T-cell (primary cell): Measurements from ENCODE around the gene GLOD4. TPM values are rescaled to one million over a fixed set of nuclear protein-coding genes. Genes with fewer than 3 reads are reported as not detected.
A peak's percentile ranks its signal among the peaks of the same experiment; 100 is the strongest.
"Not testable (repeated sequence)": the region's sequence is repeated elsewhere in the genome, so short reads cannot be mapped to it uniquely, and the experiment has no call there.

Experiments used
- ATAC-seq, 4 experiments: fragments of 200-7000 bp in 3 of 4; fragments of 150-1000 bp in 1 of 4; cut with Tn5 transposase; replicated peaks in 1 of 4; 1 replicate in 3 of 4; 2 replicates in 1 of 4; pipeline ENCODE4 v1.10.0; 2021; ENCODE audit warnings: moderate library complexity in 3 of 4, mild to moderate bottlenecking in 2 of 4, moderate number of reproducible peaks in 1 of 4
- CTCF ChIA-PET, 2 donors: fragments of 300-600 bp; sonication (Branson Sonifier 250); formaldehyde crosslinking; loops; one replicate each; lab custom pipeline; 2022; ENCODE audit warnings: antibody characterized with exemption in 2 of 2; lab: Charles Lee
- POLR2A ChIA-PET, 2 donors: fragments of 300-600 bp; sonication (Branson Sonifier 250); formaldehyde crosslinking; loops; one replicate each; lab custom pipeline; 2022; ENCODE audit warnings: antibody characterized with exemption in 2 of 2; lab: Charles Lee
- DNase-seq, 35 experiments: peaks; one replicate each; pipeline versions ENCODE4 v3.0.0 to v3.0.0-alpha.2; 2013 to 2023
- H3K27ac ChIP-seq: one replicate; pipeline ENCODE4 v1.5.1; 2013; ENCODE audit warnings: low read length
- H3K27me3 ChIP-seq, 2 experiments: replicated peaks in 1 of 2; 1 replicate in 1 of 2; 2 replicates in 1 of 2; pipeline versions ENCODE4 v1.6.1 to v1.7.0; 2013; ENCODE audit warnings: low read length in 1 of 2, mixed read lengths in 1 of 2; ENCODE audit not compliant: control insufficient read depth in 2 of 2, insufficient read depth in 2 of 2; ENCODE audit errors: extremely low read depth in 1 of 2
- H3K36me3 ChIP-seq, 2 donors: 1 replicate in 1 of 2; 2 replicates in 1 of 2; pipeline versions ENCODE4 v1.6.1 to v1.7.0; 2013; ENCODE audit warnings: low read length in 1 of 2; ENCODE audit not compliant: control insufficient read depth in 2 of 2, insufficient read depth in 1 of 2; ENCODE audit errors: extremely low read depth in 1 of 2
- H3K4me1 ChIP-seq, 2 experiments: 1 replicate in 1 of 2; 2 replicates in 1 of 2; pipeline versions ENCODE4 v1.6.1 to v1.7.0; 2013; ENCODE audit warnings: low read length in 2 of 2, mixed read lengths in 1 of 2; ENCODE audit not compliant: insufficient read depth in 2 of 2, control insufficient read depth in 1 of 2; ENCODE audit errors: extremely low read depth in 1 of 2
- H3K4me3 ChIP-seq, 2 donors: 1 replicate in 1 of 2; 2 replicates in 1 of 2; pipeline versions ENCODE4 v1.5.1 to v1.7.0; 2013; ENCODE audit warnings: mild to moderate bottlenecking in 2 of 2, low read length in 1 of 2, moderate library complexity in 1 of 2; ENCODE audit not compliant: control insufficient read depth in 1 of 2; ENCODE audit errors: extremely low read depth in 1 of 2
- H3K9me3 ChIP-seq: 2 replicates; pipeline ENCODE4 v1.7.0; 2013
- H3K27ac Mint-ChIP-seq, 2 donors: one replicate each; pipeline ENCODE4 v1.8.0; 2020 to 2021; ENCODE audit warnings: mild to moderate bottlenecking in 2 of 2, mixed read lengths in 2 of 2
- H3K27me3 Mint-ChIP-seq, 2 donors: one replicate each; pipeline ENCODE4 v1.8.0; 2021 to 2022; ENCODE audit warnings: mixed read lengths in 2 of 2
- H3K36me3 Mint-ChIP-seq: one replicate; pipeline ENCODE4 v1.8.0; 2021; ENCODE audit warnings: mixed read lengths
- H3K4me1 Mint-ChIP-seq, 3 donors: one replicate each; pipeline ENCODE4 v1.8.0; 2020 to 2022; ENCODE audit warnings: mixed read lengths in 3 of 3, mild to moderate bottlenecking in 1 of 3
- H3K4me3 Mint-ChIP-seq, 3 donors: one replicate each; pipeline ENCODE4 v1.8.0; 2020 to 2022; ENCODE audit warnings: mild to moderate bottlenecking in 3 of 3, mixed read lengths in 3 of 3, moderate library complexity in 3 of 3
- H3K9me3 Mint-ChIP-seq, 3 donors: one replicate each; pipeline ENCODE4 v1.8.0; 2020 to 2022; ENCODE audit warnings: mixed read lengths in 3 of 3
- WGBS: methylation state at CpG from one replicate; pipeline ENCODE4 v1.1.5; 2013; ENCODE audit warnings: missing lambda C conversion rate; ENCODE audit not compliant: insufficient coverage; 5-methylcytosine and 5-hydroxymethylcytosine counted together
- total RNA-seq, 35 experiments: library from RNA in 6 of 35; stranded (reverse) in 6 of 35; fragments of 120-200 nt in 1 of 35; gene quantifications; one replicate each; pipeline versions ENCODE4 v1.2.1 to v1.2.4 and lab custom pipeline; 2013 to 2026

GLOD4 gene
- total RNA-seq, 5 donors from 2014 or later (not counting 1 experiment from before 2014, with no cell fraction given): 66.9 to 85.1 (median 76.8) TPM

GRCh38 chr17:788551-788950 lies 6.5 kb upstream of the GLOD4 start:
- H3K4me1 ChIP-seq: peaks cover 3 to 4% of the 10 kb centered on the region in 2 experiments
- no peak for DNase-seq
- H3K9me3 ChIP-seq: no peaks in the 10 kb centered on the region
- 95% methylated on average over 3 of the region's 4 CpGs for WGBS
- H3K27ac ChIP-seq: no peak overlapping the region
- no peaks in the 10 kb centered on the region for H3K27me3 ChIP-seq
- ATAC-seq: no peak
- Mint-ChIP-seq H3K4me3 (no peak overlapping the region), H3K27me3 (no peaks in the 10 kb centered on the region), H3K4me1 (peaks cover 10 to 14% (median 12%) of the 10 kb centered on the region in 3 donors), H3K27ac (no peak overlapping the region), H3K9me3 (no peaks in the 10 kb centered on the region), H3K36me3 (peaks cover 30% of the 10 kb centered on the region)
- H3K36me3 ChIP-seq: peaks cover 20 to 57% of the 10 kb centered on the region in 2 donors
- H3K4me3 ChIP-seq: no peak overlapping the region
- ChIA-PET CTCF (interaction anchor here in 1 of 2 donors (0.6 kb wide), 1 partner anchor 468 kb away, joined by 3 read pairs; no protein-coding TSS in a partner anchor), POLR2A (no interaction called here)

DNA sequence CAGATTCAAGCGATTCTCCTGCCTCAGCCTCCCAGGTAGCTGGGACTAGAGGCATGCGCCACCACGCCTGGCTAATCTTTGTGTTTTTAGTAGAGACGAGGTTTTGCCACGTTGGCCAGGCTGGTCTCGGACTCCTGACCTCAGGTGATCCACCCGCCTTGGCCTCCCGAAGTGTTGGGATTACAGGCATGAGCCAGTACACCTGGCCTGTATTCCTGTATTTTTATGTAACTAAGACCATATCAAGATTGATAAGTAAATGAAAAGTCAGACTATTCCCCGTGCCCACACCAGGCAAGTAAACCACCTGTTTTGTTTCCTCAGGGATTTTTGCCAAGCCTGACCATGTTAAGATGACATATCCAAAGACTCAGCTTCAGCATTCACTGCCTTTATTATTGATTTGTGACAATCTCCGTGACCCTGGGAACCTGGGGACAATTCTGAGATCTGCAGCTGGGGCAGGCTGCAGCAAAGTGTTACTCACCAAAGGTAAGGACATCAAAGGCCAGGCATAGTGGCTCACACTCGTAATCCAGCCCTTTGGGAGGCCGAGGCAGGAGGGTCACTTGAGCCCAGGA lies 5.7 kb upstream of the GLOD4 start:
- H3K36me3 ChIP-seq: peaks cover 20 to 54% of the 10 kb centered on the region in 2 donors
- ATAC-seq: no peak
- H3K27me3 ChIP-seq: no peaks in the 10 kb centered on the region
- Mint-ChIP-seq H3K9me3 (no peaks in the 10 kb centered on the region), H3K4me1 (peaks cover 10 to 21% (median 20%) of the 10 kb centered on the region in 3 donors), H3K27ac (no peak overlapping the region), H3K4me3 (no peak overlapping the region), H3K27me3 (no peaks in the 10 kb centered on the region), H3K36me3 (peaks cover 30% of the 10 kb centered on the region)
- no peak for DNase-seq
- H3K4me1 ChIP-seq: peaks cover 11% of the 10 kb centered on the region in 2 experiments
- H3K4me3 ChIP-seq: no peak overlapping the region
- ChIA-PET POLR2A (no interaction called here), CTCF (interaction anchor here (0.6 kb wide), 4 partner anchors 8 to 469 kb away, joined by 3 to 5 read pairs (median 3); no protein-coding TSS in a partner anchor)
- no peaks in the 10 kb centered on the region for H3K9me3 ChIP-seq
- WGBS: 95% methylated on average over 4 of the region's 12 CpGs
- H3K27ac ChIP-seq: no peak overlapping the region

DNA sequence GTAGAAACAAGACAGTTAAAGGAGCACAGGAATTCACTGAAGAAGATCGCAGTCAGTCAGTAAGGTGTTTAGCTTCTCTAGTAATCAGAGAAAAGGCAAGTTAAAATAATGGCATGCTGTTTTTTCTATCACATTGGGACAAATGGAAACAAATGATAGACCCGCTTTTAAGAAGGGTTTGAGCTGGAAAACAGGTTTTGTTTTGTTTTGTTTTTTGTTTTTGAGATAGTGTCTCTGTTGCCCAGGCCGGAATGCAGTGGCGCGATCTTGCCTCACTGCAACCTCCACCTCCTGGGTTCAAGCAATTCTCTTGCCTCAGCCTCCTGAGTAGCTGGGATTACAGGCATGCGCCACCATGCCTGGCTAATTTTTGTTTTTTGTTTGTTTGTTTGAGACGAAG lies 3.8 kb upstream of the GLOD4 start:
- H3K36me3 ChIP-seq: peaks cover 14 to 35% of the 10 kb centered on the region in 2 donors
- H3K27me3 ChIP-seq, H3K27me3 Mint-ChIP-seq, H3K9me3 Mint-ChIP-seq, H3K4me3 ChIP-seq, H3K9me3 ChIP-seq, ATAC-seq, POLR2A ChIA-PET, CTCF ChIA-PET, H3K27ac ChIP-seq, H3K27ac Mint-ChIP-seq, H3K4me3 Mint-ChIP-seq, DNase-seq: not testable (repeated sequence)
- peaks cover 15 to 24% of the 10 kb centered on the region in 2 experiments for H3K4me1 ChIP-seq
- WGBS: 100% methylated on average over 1 of the region's 7 CpGs
- H3K4me1 Mint-ChIP-seq: peaks cover 23 to 35% (median 31%) of the 10 kb centered on the region in 3 donors
- H3K36me3 Mint-ChIP-seq: peaks cover 22% of the 10 kb centered on the region

- Histone ChIP-seq H3K4me3 (no peak overlapping the region), H3K27me3 (no peaks in the 10 kb centered on the region), H3K27ac (no peak overlapping the region), H3K36me3 (peaks cover 6 to 23% of the 10 kb centered on the region in 2 donors), H3K4me1 (peaks cover 15 to 31% of the 10 kb centered on the region in 2 experiments), H3K9me3 (no peaks in the 10 kb centered on the region)
- Mint-ChIP-seq H3K4me3 (peak overlapping the region; percentile 95 to 99 (median 96)), H3K4me1 (peaks cover 31 to 39% (median 35%) of the 10 kb centered on the region in 3 donors), H3K27me3 (no peaks in the 10 kb centered on the region), H3K36me3 (peaks cover 14% of the 10 kb centered on the region), H3K27ac (no peak overlapping the region), H3K9me3 (no peaks in the 10 kb centered on the region)
- POLR2A ChIA-PET: no interaction called here
- DNase-seq: no peak
- no peak for ATAC-seq
- 60% methylated on average over 2 of the region's 3 CpGs for WGBS
- CTCF ChIA-PET: no interaction called here
Measured at GRCh38 chr17:784143-784542, 2.1 kb upstream of the GLOD4 start.

GRCh38 chr17:778096-778495 lies 4.0 kb downstream of the GLOD4 start:
- POLR2A ChIA-PET: no interaction called here
- H3K27ac Mint-ChIP-seq: no peak overlapping the region

GRCh38 chr17:774313-774584 lies 7.8 kb downstream of the GLOD4 start:
- Mint-ChIP-seq H3K9me3 (no peaks in the 10 kb centered on the region), H3K4me1 (peaks cover 6 to 13% (median 8%) of the 10 kb centered on the region in 3 donors), H3K27me3 (no peaks in the 10 kb centered on the region), H3K36me3 (peaks cover 69% of the 10 kb centered on the region), H3K4me3 (no peak overlapping the region), H3K27ac (no peak overlapping the region)
- no peak overlapping the region for H3K27ac ChIP-seq
- no peaks in the 10 kb centered on the region for H3K9me3 ChIP-seq
- peaks cover 22 to 78% of the 10 kb centered on the region in 2 donors for H3K36me3 ChIP-seq
- CTCF ChIA-PET: no interaction called here
- ATAC-seq (no peak), DNase-seq (no peak)
- H3K4me3 ChIP-seq: no peak overlapping the region
- 95% methylated on average over 4 of the region's 5 CpGs for WGBS
- H3K4me1 ChIP-seq: no peaks in the 10 kb centered on the region
- no peaks in the 10 kb centered on the region for H3K27me3 ChIP-seq
- POLR2A ChIA-PET: interaction anchor here in 1 of 2 donors (0.7 kb wide), 1 partner anchor 19 kb away, joined by 8 read pairs; no protein-coding TSS in a partner anchor

More at GRCh38 chr17:778096-778495, 4.0 kb downstream of the GLOD4 start:
- 100% methylated on average over 7 of the region's 11 CpGs for WGBS
- Histone ChIP-seq H3K9me3 (no peaks in the 10 kb centered on the region), H3K36me3 (peaks cover 22 to 53% of the 10 kb centered on the region in 2 donors), H3K4me1 (peaks cover 7 to 24% of the 10 kb centered on the region in 2 experiments), H3K27ac (no peak overlapping the region), H3K4me3 (no peak overlapping the region), H3K27me3 (no peaks in the 10 kb centered on the region)
- Mint-ChIP-seq H3K4me3 (no peak overlapping the region), H3K9me3 (no peaks in the 10 kb centered on the region), H3K36me3 (peaks cover 46% of the 10 kb centered on the region), H3K27me3 (no peaks in the 10 kb centered on the region), H3K4me1 (peaks cover 21 to 32% (median 26%) of the 10 kb centered on the region in 3 donors)
- no peak for DNase-seq
- CTCF ChIA-PET: no interaction called here
- ATAC-seq: no peak
